MM.1S (cell line): ENCODE results near the gene CAPN10.

ENCODE experiments used
- CTCF ChIP-seq: fragments of 300-600 bp; sonication (generic); IDR thresholded peaks from 2 replicates; pipeline ENCODE4 v1.5.1; 2016; ENCODE audit warnings: antibody characterized with exemption, low read length, mixed read lengths
- EZH2 ChIP-seq: fragments of 300-600 bp; sonication (generic); optimal IDR thresholded peaks from 2 replicates; pipeline ENCODE3; 2017; ENCODE audit warnings: low read depth, mild to moderate bottlenecking, antibody characterized with exemption, low read length, mixed read lengths
- EZH2phosphoT487 ChIP-seq: fragments of 300-600 bp; sonication (generic); IDR thresholded peaks from 2 replicates; pipeline ENCODE4 v1.6.1; 2018; ENCODE audit warnings: antibody characterized with exemption, low read length

DNA sequence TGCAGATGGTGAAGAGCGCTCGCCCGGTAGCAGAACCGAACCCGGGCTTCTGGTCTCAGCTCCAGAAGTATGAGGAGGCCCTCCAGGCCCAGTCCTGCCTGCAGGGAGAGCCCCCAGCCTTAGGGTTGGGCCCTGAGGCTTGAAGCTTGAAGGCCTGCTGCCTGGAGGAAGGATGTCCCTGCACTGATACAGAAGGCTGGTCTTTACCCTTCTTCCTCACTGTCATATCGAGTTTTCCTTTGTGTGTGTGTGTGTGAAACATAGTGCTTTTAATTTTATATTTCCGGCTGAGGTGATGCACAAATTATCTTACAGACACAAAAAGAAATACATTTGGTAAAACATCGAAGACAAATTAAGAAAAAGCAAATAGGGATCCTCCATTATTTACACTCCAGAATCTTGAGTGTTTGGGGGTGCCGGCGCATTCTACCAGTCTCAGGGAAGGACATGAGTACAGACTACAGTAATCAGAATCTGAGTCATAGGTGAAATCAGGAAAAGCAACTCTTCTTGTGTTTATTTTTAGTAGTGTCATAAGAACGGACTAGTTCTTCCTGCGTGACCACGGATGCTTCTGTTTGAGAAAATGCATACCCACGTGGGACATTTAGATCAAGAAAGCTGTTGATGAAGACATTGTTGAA lies 25.1 kb upstream of the CAPN10 start:
- TF ChIP-seq CTCF (no peak), EZH2phosphoT487 (no peak), EZH2 (no peak)
